Activated naive CD4-positive, alpha-beta T cell treated with anti-CD3 and anti-CD28 coated beads, Interleukin-2, amount 10 ng/mL, durations not matched to agents 7 days and 5 days (primary cell): Measurements from ENCODE around the gene XXYLT1.

Source experiments
- CTCF ChIA-PET: fragments of 350-600 bp; sonication (Branson Sonifier 250); formaldehyde crosslinking; loops from one replicate; lab custom pipeline; 2021; ENCODE audit warnings: antibody characterized with exemption; lab: Charles Lee
- DNase-seq: peaks from one replicate; pipeline ENCODE4 v3.0.0-alpha.2; 2020
- H3K27ac Mint-ChIP-seq: one replicate; pipeline ENCODE4 v1.8.0; 2021; ENCODE audit warnings: mild to moderate bottlenecking, moderate library complexity, mixed read lengths
- H3K27me3 Mint-ChIP-seq: one replicate; pipeline ENCODE4 v1.8.0; 2021; ENCODE audit warnings: mild to moderate bottlenecking, mixed read lengths
- H3K36me3 Mint-ChIP-seq: one replicate; pipeline ENCODE4 v1.8.0; 2021; ENCODE audit warnings: mixed read lengths
- H3K4me1 Mint-ChIP-seq: one replicate; pipeline ENCODE4 v1.8.0; 2021; ENCODE audit warnings: mixed read lengths
- H3K4me3 Mint-ChIP-seq: one replicate; pipeline ENCODE4 v1.8.0; 2021; ENCODE audit warnings: mild to moderate bottlenecking, moderate library complexity, mixed read lengths
- H3K9me3 Mint-ChIP-seq: one replicate; pipeline ENCODE4 v1.8.0; 2021; ENCODE audit warnings: mixed read lengths

XXYLT1 gene

GRCh38 chr3:195106418-195106906 lies 164.5 kb downstream of the XXYLT1 start:
- Mint-ChIP-seq H3K4me1 (peaks cover 11% of the 10 kb centered on the region), H3K27ac (no peak overlapping the region), H3K9me3 (no peaks in the 10 kb centered on the region), H3K4me3 (no peak overlapping the region), H3K36me3 (no peaks in the 10 kb centered on the region), H3K27me3 (peaks cover 5% of the 10 kb centered on the region)
- CTCF ChIA-PET, result interaction anchor here (0.7 to 6.3 kb wide), 17 partner anchors 9 to 423 kb away, joined by 3 to 57 read pairs (median 4); no protein-coding TSS in a partner anchor
- peak; percentile 71 for DNase-seq

GRCh38 chr3:195105841-195106417 lies 165.0 kb downstream of the XXYLT1 start:
- DNase-seq, result no peak
- H3K4me3 Mint-ChIP-seq, result no peak overlapping the region
- peaks cover 16% of the 10 kb centered on the region for H3K4me1 Mint-ChIP-seq
- H3K36me3 Mint-ChIP-seq, result no peaks in the 10 kb centered on the region
- H3K9me3 Mint-ChIP-seq, result no peaks in the 10 kb centered on the region
- H3K27ac Mint-ChIP-seq, result no peak overlapping the region
- CTCF ChIA-PET, result interaction anchor here (0.7 to 6.3 kb wide), 9 partner anchors 9 to 444 kb away, joined by 3 to 57 read pairs (median 4); no protein-coding TSS in a partner anchor
- H3K27me3 Mint-ChIP-seq, result peaks cover 5% of the 10 kb centered on the region

- Mint-ChIP-seq H3K36me3 (no peaks in the 10 kb centered on the region), H3K27me3 (peaks cover 5% of the 10 kb centered on the region), H3K27ac (no peak overlapping the region), H3K4me1 (peaks cover 22% of the 10 kb centered on the region), H3K4me3 (no peak overlapping the region), H3K9me3 (no peaks in the 10 kb centered on the region)
- CTCF ChIA-PET, result interaction anchor here (0.7 to 6.3 kb wide), 5 partner anchors 14 to 445 kb away, joined by 3 to 57 read pairs (median 4); no protein-coding TSS in a partner anchor
- DNase-seq, result no peak
Measured at GRCh38 chr3:195105389-195105788, 165.6 kb downstream of the XXYLT1 start.

- Mint-ChIP-seq H3K4me1 (peaks cover 23% of the 10 kb centered on the region), H3K4me3 (no peak overlapping the region), H3K27me3 (peaks cover 5% of the 10 kb centered on the region), H3K27ac (no peak overlapping the region), H3K9me3 (no peaks in the 10 kb centered on the region), H3K36me3 (no peaks in the 10 kb centered on the region)
- DNase-seq, result no peak
- CTCF ChIA-PET, result interaction anchor here (1.9 to 6.3 kb wide), 2 partner anchors 417 to 421 kb away, joined by 6 to 57 read pairs; no protein-coding TSS in a partner anchor
Measured at GRCh38 chr3:195104340-195104739, 166.6 kb downstream of the XXYLT1 start.

- H3K27me3 Mint-ChIP-seq, result peaks cover 5% of the 10 kb centered on the region
- peaks cover 23% of the 10 kb centered on the region for H3K4me1 Mint-ChIP-seq
- CTCF ChIA-PET, result interaction anchor here (6.3 kb wide), 1 partner anchor 420 kb away, joined by 57 read pairs; no protein-coding TSS in a partner anchor
- no peak for DNase-seq
- H3K9me3 Mint-ChIP-seq, result no peaks in the 10 kb centered on the region
- H3K27ac Mint-ChIP-seq, result no peak overlapping the region
- no peaks in the 10 kb centered on the region for H3K36me3 Mint-ChIP-seq
- H3K4me3 Mint-ChIP-seq, result no peak overlapping the region
Measured at GRCh38 chr3:195103623-195104022, 167.3 kb downstream of the XXYLT1 start.

GRCh38 chr3:195102609-195103467 lies 168.1 kb downstream of the XXYLT1 start:
- Mint-ChIP-seq H3K4me1 (peaks cover 27% of the 10 kb centered on the region), H3K4me3 (no peak overlapping the region), H3K9me3 (no peaks in the 10 kb centered on the region), H3K27ac (no peak overlapping the region), H3K36me3 (no peaks in the 10 kb centered on the region), H3K27me3 (peaks cover 5% of the 10 kb centered on the region)
- DNase-seq, result no peak
- CTCF ChIA-PET, result interaction anchor here (6.3 kb wide), 1 partner anchor 419 kb away, joined by 57 read pairs; no protein-coding TSS in a partner anchor

- H3K4me3 Mint-ChIP-seq, result no peak overlapping the region
- no peaks in the 10 kb centered on the region for H3K9me3 Mint-ChIP-seq
- H3K27me3 Mint-ChIP-seq, result peaks cover 5% of the 10 kb centered on the region
- CTCF ChIA-PET, result no interaction called here
- peaks cover 30% of the 10 kb centered on the region for H3K4me1 Mint-ChIP-seq
- H3K27ac Mint-ChIP-seq, result no peak overlapping the region
- H3K36me3 Mint-ChIP-seq, result no peaks in the 10 kb centered on the region
- DNase-seq, result no peak
Measured at GRCh38 chr3:195101927-195102608, 168.9 kb downstream of the XXYLT1 start.

GRCh38 chr3:195101001-195101583 lies 169.9 kb downstream of the XXYLT1 start:
- H3K27ac Mint-ChIP-seq, result peak overlapping the region; percentile 47
- peaks cover under 1% of the 10 kb centered on the region for H3K27me3 Mint-ChIP-seq
- H3K9me3 Mint-ChIP-seq, result no peaks in the 10 kb centered on the region
- no peak for DNase-seq
- no peak overlapping the region for H3K4me3 Mint-ChIP-seq
- H3K4me1 Mint-ChIP-seq, result peaks cover 27% of the 10 kb centered on the region
- H3K36me3 Mint-ChIP-seq, result no peaks in the 10 kb centered on the region
- CTCF ChIA-PET, result interaction anchor here (1.0 kb wide), 1 partner anchor 417 kb away, joined by 3 read pairs; no protein-coding TSS in a partner anchor

GRCh38 chr3:195099951-195100785 lies 170.8 kb downstream of the XXYLT1 start:
- Mint-ChIP-seq H3K9me3 (no peaks in the 10 kb centered on the region), H3K4me1 (peaks cover 26% of the 10 kb centered on the region), H3K36me3 (no peaks in the 10 kb centered on the region), H3K27ac (no peak overlapping the region), H3K4me3 (no peak overlapping the region), H3K27me3 (no peaks in the 10 kb centered on the region)
- CTCF ChIA-PET, result interaction anchor here (1.0 to 1.4 kb wide), 2 partner anchors 416 to 417 kb away, joined by 3 to 6 read pairs; no protein-coding TSS in a partner anchor
- DNase-seq, result no peak

- Mint-ChIP-seq H3K4me1 (peaks cover 28% of the 10 kb centered on the region), H3K36me3 (no peaks in the 10 kb centered on the region), H3K27me3 (peaks cover 5% of the 10 kb centered on the region), H3K27ac (no peak overlapping the region), H3K9me3 (no peaks in the 10 kb centered on the region), H3K4me3 (no peak overlapping the region)
- CTCF ChIA-PET, result interaction anchor here (1.4 kb wide), 1 partner anchor 416 kb away, joined by 6 read pairs; no protein-coding TSS in a partner anchor
- no peak for DNase-seq
Measured at GRCh38 chr3:195098741-195099525, 172.0 kb downstream of the XXYLT1 start.

- DNase-seq, result no peak
- Mint-ChIP-seq H3K4me1 (peaks cover 28% of the 10 kb centered on the region), H3K36me3 (no peaks in the 10 kb centered on the region), H3K9me3 (no peaks in the 10 kb centered on the region), H3K27me3 (peaks cover 5% of the 10 kb centered on the region), H3K4me3 (no peak overlapping the region), H3K27ac (no peak overlapping the region)
- CTCF ChIA-PET, result interaction anchor here (1.3 kb wide), 1 partner anchor 415 kb away, joined by 4 read pairs; no protein-coding TSS in a partner anchor
Measured at GRCh38 chr3:195097331-195098255, 173.4 kb downstream of the XXYLT1 start.
